HepG2 (cell line): ENCODE measurements around the gene APOC3. TPM values are rescaled to one million over a fixed set of nuclear protein-coding genes. Genes with fewer than 3 reads are reported as not detected.

Experiments used
- ATF5 ChIP-seq: sonication (generic); formaldehyde crosslinking; IDR thresholded peaks from 2 replicates; pipeline ENCODE4 v1.4.0; 2020; ENCODE audit warnings: mild to moderate bottlenecking, low read depth, missing genetic modification reagents
- CERS6 ChIP-seq: sonication (generic); formaldehyde crosslinking; IDR thresholded peaks from 2 replicates; pipeline ENCODE4 v1.5.0; 2020; ENCODE audit warnings: missing genetic modification reagents
- CHCHD3 ChIP-seq: sonication (generic); formaldehyde crosslinking; IDR thresholded peaks from 2 replicates; pipeline ENCODE4 v1.8.0; 2022; ENCODE audit warnings: mild to moderate bottlenecking, missing genetic modification reagents, moderate library complexity
- KDM6A ChIP-seq: IDR thresholded peaks from 2 replicates; pipeline ENCODE4 v1.6.1; 2016; ENCODE audit warnings: low read depth
- MIER3 ChIP-seq: IDR thresholded peaks from 2 replicates; pipeline ENCODE4 v1.6.1; 2016; ENCODE audit warnings: missing compliant biosample characterization, borderline replicate concordance
- MXD1 ChIP-seq: sonication (generic); formaldehyde crosslinking; IDR thresholded peaks from 2 replicates; pipeline ENCODE4 v1.4.0; 2020; ENCODE audit warnings: mild to moderate bottlenecking, missing genetic modification reagents
- PCBP2 ChIP-seq: fragments of 200-400 bp; formaldehyde crosslinking; optimal IDR thresholded peaks from 2 replicates; pipeline ENCODE3; 2018; ENCODE audit warnings: low read length, low read depth; ENCODE audit not compliant: poor library complexity, severe bottlenecking
- PLSCR1 ChIP-seq: sonication (generic); formaldehyde crosslinking; IDR thresholded peaks from 2 replicates; pipeline ENCODE4 v1.5.0; 2020; ENCODE audit warnings: missing genetic modification reagents, mild to moderate bottlenecking, borderline replicate concordance
- SRY ChIP-seq: sonication (generic); formaldehyde crosslinking; IDR thresholded peaks from 2 replicates; pipeline ENCODE4 v1.8.0; 2022; ENCODE audit warnings: mild to moderate bottlenecking, missing genetic modification reagents
- THRA ChIP-seq: sonication (generic); formaldehyde crosslinking; IDR thresholded peaks from 2 replicates; pipeline ENCODE4 v1.4.0; 2020; ENCODE audit warnings: missing genetic modification reagents, borderline replicate concordance
- ZBTB33 ChIP-seq: sonication (generic); formaldehyde crosslinking; IDR thresholded peaks from 2 replicates; pipeline ENCODE4 v1.4.0; 2020; ENCODE audit warnings: missing genetic modification reagents
- ZNF275 ChIP-seq: sonication (generic); formaldehyde crosslinking; IDR thresholded peaks from 2 replicates; pipeline ENCODE4 v1.8.0; 2022; ENCODE audit warnings: missing genetic modification reagents, mild to moderate bottlenecking, inconsistent platforms, borderline replicate concordance
- ZNF567 ChIP-seq: sonication (generic); formaldehyde crosslinking; IDR thresholded peaks from 2 replicates; pipeline ENCODE4 v1.8.1; 2023; ENCODE audit warnings: mild to moderate bottlenecking, missing genetic modification reagents, borderline replicate concordance
- ZNF660 ChIP-seq: sonication (generic); formaldehyde crosslinking; IDR thresholded peaks from 2 replicates; pipeline ENCODE4 v1.5.1; 2020; ENCODE audit warnings: mild to moderate bottlenecking, low read depth, missing genetic modification reagents, borderline replicate concordance
- polyA plus RNA-seq, 8 experiments: library from polyadenylated mRNA; depleted of rRNA in 3 of 8; stranded (reverse) in 7 of 8; unstranded in 1 of 8; fragments of >200 nt; fragmentation: Illumina TruSeq in 4 of 8; extraction: Trizol in 4 of 8; gene quantifications; 2 replicates each; pipeline versions ENCODE4 v1.2.1 to v1.2.3, GENCODE V29; 2011 to 2016; ENCODE audit warnings: low read depth in 4 of 8, missing spikeins in 1 of 8, mixed read lengths in 1 of 8; ENCODE audit not compliant: insufficient read depth in 1 of 8
- total RNA-seq, 5 experiments: library from RNA; depleted of rRNA; stranded (reverse); fragments of >200 nt; fragmentation: Illumina TruSeq; extraction: Trizol; gene quantifications; 2 replicates each; pipeline ENCODE4 v1.2.3, GENCODE V29; 2016; ENCODE audit warnings: low read depth in 1 of 5

The APOC3 gene
- total and polyA plus RNA-seq, 2 of the 13 experiments (the other 11 are each of a cell fraction or from before 2014, with no cell fraction given) = 314 to 687 TPM

GRCh38 chr11:116829525-116830183, at the start of gene APOC3 (continued):
- TF ChIP-seq PLSCR1 (CRISPR knock-in tag) = no peak
- TF ChIP-seq PCBP2 = no peak
- TF ChIP-seq ZBTB33 (CRISPR knock-in tag) = 0 out of 2 replicates have a peak, but pooled peaks have one; percentile 5
- TF ChIP-seq ATF5 (CRISPR knock-in tag) = no peak
- TF ChIP-seq KDM6A (CRISPR knock-in tag) = peak; percentile 57; the same call in 1 of the 2 replicates
- TF ChIP-seq SRY = peak; percentile 58; the same call in 1 of the 2 replicates
- TF ChIP-seq ZNF567 (CRISPR knock-in tag) = no peak
- peak; percentile 55 for TF ChIP-seq CHCHD3 (CRISPR knock-in tag)
- TF ChIP-seq MIER3 (CRISPR knock-in tag) = peak; percentile 33; the same call in 1 of the 2 replicates
- TF ChIP-seq ZNF660 = no peak
- TF ChIP-seq ZNF275 (CRISPR knock-in tag) = 0 out of 2 replicates have a peak, but pooled peaks have one; percentile 1
- TF ChIP-seq CERS6 = no peak
- no peak; the same call in 1 of the 2 replicates for TF ChIP-seq MXD1 (CRISPR knock-in tag)
- peak; percentile 64; the same call in 1 of the 2 replicates for TF ChIP-seq THRA
